Bronchial epithelial cell (primary cell): ENCODE results near the gene DHX34. TPM values are rescaled to one million over a fixed set of nuclear protein-coding genes. Genes with fewer than 3 reads are reported as not detected.

Experiments
- DNase-seq: peaks from one replicate; pipeline ENCODE4 v3.0.0-alpha.2; 2010; ENCODE audit warnings: low read depth
- FAIRE-seq: peaks from 2 replicates; lab custom pipeline; 2011; peaks lifted over from hg19 to GRCh38; lab: Jason Lieb, UNC
- H3K27me3 ChIP-seq: 2 replicates; pipeline ENCODE4 v1.5.1; 2011; ENCODE audit warnings: low read length; ENCODE audit not compliant: control insufficient read depth, insufficient read depth
- H3K36me3 ChIP-seq: 2 replicates; pipeline ENCODE4 v1.5.1; 2011; ENCODE audit warnings: low read length; ENCODE audit not compliant: control insufficient read depth, insufficient read depth
- H3K4me3 ChIP-seq: 2 replicates; pipeline ENCODE4 v1.5.1; 2011; ENCODE audit warnings: mild to moderate bottlenecking, low read depth, low read length, control low read depth
- total RNA-seq: library from RNA; depleted of rRNA; stranded (reverse); fragments of >200 nt; gene quantifications from 2 replicates; pipeline ENCODE4 v1.2.1, GENCODE V29; 2014
- TF ChIP-seq, protein P1 (sequence below): IDR thresholded peaks from 2 replicates; pipeline ENCODE4 v1.5.1; 2011; ENCODE audit warnings: mild to moderate bottlenecking, moderate library complexity, low read length, control low read depth, inconsistent platforms; ENCODE audit not compliant: insufficient read depth, severe bottlenecking

The DHX34 gene
- total RNA-seq, 1 donor from 2014 or later: 9.5 TPM

DNA sequence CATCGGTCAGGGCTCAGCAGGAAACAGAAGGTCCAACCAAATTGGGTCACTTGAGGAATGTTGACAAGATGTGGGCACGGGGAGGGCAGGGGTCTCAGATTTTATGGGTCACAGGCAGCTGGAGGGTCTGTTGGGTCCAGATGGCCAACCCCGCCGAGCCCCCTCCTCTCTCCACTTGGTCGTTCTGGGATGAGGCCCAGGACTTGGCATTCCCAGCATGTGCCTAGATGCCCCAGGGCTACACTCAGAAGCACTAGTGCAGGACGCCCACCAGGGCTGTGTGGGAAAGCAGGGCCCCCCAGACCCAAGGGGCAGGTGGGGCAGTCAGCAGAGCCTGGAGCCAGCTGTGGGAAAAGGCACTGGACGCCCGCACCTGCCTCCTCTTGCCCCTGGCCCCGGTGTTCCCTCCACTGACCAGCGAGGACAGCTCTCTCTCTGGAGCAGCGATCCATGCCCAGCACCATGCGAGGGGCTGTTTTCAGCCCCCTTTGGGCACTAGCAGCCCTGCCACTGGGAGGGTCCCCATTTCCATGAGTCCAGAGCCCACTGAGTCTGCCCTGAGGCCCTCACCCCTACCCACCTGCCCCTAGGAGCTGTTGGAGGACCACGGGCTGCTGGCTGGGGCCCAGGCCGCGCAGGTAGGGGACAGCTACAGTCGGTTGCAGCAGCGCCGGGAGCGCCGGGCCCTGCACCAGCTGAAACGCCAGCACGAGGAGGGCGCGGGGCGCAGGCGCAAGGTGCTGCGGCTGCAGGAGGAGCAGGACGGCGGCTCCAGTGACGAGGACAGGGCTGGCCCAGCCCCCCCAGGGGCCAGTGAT, 26.0 kb downstream of the DHX34 start:
- H3K36me3 ChIP-seq: peaks cover 44% of the 10 kb centered on the region
- FAIRE-seq (no peak), DNase-seq (no peak)
- no peak overlapping the region for H3K4me3 ChIP-seq
- H3K27me3 ChIP-seq: no peaks in the 10 kb centered on the region
- TF ChIP-seq, protein P1, sequence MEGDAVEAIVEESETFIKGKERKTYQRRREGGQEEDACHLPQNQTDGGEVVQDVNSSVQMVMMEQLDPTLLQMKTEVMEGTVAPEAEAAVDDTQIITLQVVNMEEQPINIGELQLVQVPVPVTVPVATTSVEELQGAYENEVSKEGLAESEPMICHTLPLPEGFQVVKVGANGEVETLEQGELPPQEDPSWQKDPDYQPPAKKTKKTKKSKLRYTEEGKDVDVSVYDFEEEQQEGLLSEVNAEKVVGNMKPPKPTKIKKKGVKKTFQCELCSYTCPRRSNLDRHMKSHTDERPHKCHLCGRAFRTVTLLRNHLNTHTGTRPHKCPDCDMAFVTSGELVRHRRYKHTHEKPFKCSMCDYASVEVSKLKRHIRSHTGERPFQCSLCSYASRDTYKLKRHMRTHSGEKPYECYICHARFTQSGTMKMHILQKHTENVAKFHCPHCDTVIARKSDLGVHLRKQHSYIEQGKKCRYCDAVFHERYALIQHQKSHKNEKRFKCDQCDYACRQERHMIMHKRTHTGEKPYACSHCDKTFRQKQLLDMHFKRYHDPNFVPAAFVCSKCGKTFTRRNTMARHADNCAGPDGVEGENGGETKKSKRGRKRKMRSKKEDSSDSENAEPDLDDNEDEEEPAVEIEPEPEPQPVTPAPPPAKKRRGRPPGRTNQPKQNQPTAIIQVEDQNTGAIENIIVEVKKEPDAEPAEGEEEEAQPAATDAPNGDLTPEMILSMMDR: no peak

DNA sequence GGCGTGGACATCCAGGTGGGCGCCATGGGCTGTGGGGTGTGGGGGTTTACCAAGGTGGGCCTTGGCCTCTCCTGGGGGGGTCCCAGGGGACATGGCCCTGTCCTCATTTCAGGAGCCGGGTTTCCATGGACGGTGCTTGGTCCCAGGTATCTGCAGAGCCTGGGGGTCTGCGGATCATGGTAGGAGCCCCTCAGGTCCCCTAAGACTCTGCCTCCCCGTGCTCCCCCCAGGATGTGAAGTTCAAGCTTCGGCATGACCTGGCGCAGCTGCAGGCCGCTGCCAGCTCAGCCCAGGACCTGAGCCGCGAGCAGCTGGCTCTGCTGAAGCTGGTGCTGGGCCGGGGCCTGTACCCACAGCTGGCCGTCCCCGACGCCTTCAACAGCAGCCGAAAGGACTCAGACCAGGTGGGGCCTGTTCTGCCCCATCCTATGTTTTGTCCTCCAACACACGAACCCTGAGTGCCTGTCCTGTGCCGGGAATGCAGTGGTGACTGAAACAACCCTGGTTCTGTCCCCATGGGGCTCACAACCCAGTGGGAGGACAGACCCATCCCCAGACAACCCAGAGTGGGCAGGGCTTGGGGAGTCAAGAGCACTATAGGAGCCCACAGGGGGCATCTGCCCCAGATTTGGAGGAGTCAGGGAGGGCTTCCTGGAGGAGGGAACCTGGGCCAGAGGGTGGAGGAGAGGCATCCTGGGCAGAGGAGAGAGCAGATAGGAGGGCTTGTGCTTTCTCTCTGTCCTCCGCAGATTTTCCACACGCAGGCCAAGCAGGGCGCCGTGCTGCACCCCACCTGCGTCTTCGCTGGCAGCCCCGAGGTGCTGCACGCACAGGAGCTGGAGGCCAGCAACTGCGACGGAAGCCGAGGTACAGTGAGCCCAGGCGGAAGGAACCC, 26.8 kb downstream of the DHX34 start:
- no peak overlapping the region for H3K4me3 ChIP-seq
- TF ChIP-seq, protein P1: no peak
- peaks cover 48% of the 10 kb centered on the region for H3K36me3 ChIP-seq
- H3K27me3 ChIP-seq: no peaks in the 10 kb centered on the region
- no peak for DNase-seq
- FAIRE-seq: no peak

DNA sequence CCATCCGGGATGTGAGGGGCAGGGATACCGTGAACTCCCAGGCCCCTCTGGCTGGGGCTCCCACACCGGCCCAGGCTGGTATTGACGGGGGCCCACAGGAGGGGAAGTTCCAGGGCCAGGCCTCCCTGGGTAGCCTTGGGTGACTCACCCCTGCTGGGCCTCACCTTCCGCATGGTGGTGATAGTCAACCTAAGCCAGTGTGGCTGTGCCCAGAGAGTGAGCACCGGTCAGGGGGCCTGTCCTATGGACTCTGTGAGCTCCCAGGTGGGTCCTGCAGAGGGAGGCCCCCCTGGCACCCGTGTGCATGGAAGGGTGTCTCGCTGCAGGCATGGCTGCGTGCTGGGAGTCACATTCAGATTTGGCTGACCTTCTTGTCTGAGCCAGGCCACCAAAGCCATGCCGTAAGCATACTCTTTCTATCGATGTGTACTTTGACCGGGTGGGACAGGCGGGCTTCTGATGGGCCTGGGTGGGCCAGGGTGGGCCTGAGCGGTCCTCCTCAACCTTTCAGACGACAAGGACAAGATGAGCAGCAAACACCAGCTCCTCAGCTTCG, 27.6 kb downstream of the DHX34 start:
- Histone ChIP-seq H3K36me3 (peaks cover 52% of the 10 kb centered on the region), H3K4me3 (no peak overlapping the region), H3K27me3 (no peaks in the 10 kb centered on the region)
- FAIRE-seq (no peak), DNase-seq (no peak)
- TF ChIP-seq, protein P1: no peak

DNA sequence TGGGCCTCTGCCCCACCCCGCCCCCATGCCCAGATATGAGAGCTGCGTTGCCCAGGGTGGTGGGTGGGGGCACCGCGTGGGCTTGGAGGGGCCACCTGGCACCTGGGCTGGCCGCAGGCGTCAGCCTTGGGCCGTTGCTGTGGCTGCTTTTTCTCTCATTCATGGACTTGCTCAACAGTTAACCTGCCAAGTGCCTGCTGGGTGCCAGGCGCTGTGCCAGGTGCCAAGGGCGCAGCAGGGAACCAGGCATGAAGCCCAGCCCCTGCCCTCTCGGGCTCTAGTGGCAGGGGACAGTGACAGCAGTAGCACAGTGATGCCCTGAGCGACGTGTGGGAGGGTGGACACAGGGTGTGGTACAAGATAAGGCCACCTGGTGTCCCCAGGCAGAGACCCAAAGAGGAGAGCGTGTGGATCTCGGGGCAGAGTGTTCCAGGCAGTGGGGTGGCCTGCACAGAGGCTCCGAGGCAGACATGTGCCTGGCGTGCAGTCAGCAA, 28.1 kb downstream of the DHX34 start:
- Histone ChIP-seq H3K27me3 (no peaks in the 10 kb centered on the region), H3K36me3 (peaks cover 50% of the 10 kb centered on the region), H3K4me3 (no peak overlapping the region)
- FAIRE-seq (no peak), DNase-seq (no peak)
- TF ChIP-seq, protein P1: no peak

DNA sequence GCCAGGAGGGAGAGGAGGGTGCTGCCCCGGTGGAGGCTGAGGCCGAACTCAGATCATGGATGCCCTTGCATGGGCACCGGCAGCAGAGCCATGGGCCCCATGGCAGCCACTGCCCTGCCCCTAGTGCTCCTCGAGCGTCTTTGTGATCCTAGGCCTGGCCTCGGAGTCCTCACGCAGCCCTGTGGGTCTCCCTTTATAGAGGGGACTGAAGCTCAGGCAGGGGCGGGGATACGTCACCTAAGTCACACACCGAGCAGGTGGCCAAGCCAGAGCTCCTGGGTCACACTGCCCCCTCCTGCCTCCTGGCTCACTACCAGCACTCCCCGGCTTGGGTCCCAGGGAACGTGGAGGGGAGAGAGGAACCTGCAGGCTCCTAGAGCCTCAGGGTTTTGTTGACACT, 28.7 kb downstream of the DHX34 start:
- FAIRE-seq: no peak
- DNase-seq: no peak
- TF ChIP-seq, protein P1: no peak
- Histone ChIP-seq H3K27me3 (no peaks in the 10 kb centered on the region), H3K4me3 (no peak overlapping the region), H3K36me3 (peaks cover 47% of the 10 kb centered on the region)
